K562 (cell line): ENCODE measurements around the gene POP5. TPM values are rescaled to one million over a fixed set of nuclear protein-coding genes. Genes with fewer than 3 reads are reported as not detected.

Experiments
- ARID3B ChIP-seq: fragments of 250-450 bp; sonication (Bioruptor Pico); IDR thresholded peaks from 2 replicates; pipeline ENCODE4 v1.4.0; 2020; ENCODE audit warnings: borderline replicate concordance
- ERF ChIP-seq: fragments of 450-650 bp; formaldehyde crosslinking; IDR thresholded peaks from 2 replicates; pipeline ENCODE4 v1.4.0; 2020; ENCODE audit warnings: mild to moderate bottlenecking, mixed read lengths
- MYC ChIP-seq, 2 experiments: fragments of 250-450 bp in 1 of 2; sonication (Bioruptor Pico) in 1 of 2; IDR thresholded peaks; 2 replicates each; pipeline versions ENCODE4 v1.5.1 to v1.6.1; 2012 to 2021; ENCODE audit warnings: low read depth in 2 of 2, borderline replicate concordance in 1 of 2, improper control_type of control experiment in 1 of 2, low read length in 1 of 2, mild to moderate bottlenecking in 1 of 2, moderate library complexity in 1 of 2
- NFIX ChIP-seq: fragments of 250-450 bp; sonication (Bioruptor Pico); IDR thresholded peaks from 2 replicates; pipeline ENCODE4 v1.4.0; 2020; ENCODE audit warnings: low read depth, mild to moderate bottlenecking, moderate library complexity
- PHTF2 ChIP-seq: fragments of 250-450 bp; sonication (Bioruptor Pico); IDR thresholded peaks from 2 replicates; pipeline ENCODE4 v1.5.0; 2021; ENCODE audit warnings: mild to moderate bottlenecking
- SIRT6 ChIP-seq: IDR thresholded peaks from one replicate; pipeline ENCODE4 v1.6.1; 2012; ENCODE audit warnings: low read depth, mild to moderate bottlenecking, control low read depth, inconsistent platforms, low read length, moderate library complexity
- TAF1 ChIP-seq: IDR thresholded peaks from 2 replicates; pipeline ENCODE4 v1.6.1; 2011; ENCODE audit warnings: mild to moderate bottlenecking, low read length, moderate library complexity; ENCODE audit not compliant: insufficient read depth, control insufficient read depth, severe bottlenecking; ENCODE audit errors: extremely low read depth
- TCF3 ChIP-seq: sonication (generic); formaldehyde crosslinking; IDR thresholded peaks from 2 replicates; pipeline ENCODE4 v1.4.0; 2020; ENCODE audit warnings: mild to moderate bottlenecking, missing genetic modification reagents
- ZNF324 ChIP-seq: fragments of 250-450 bp; sonication (Bioruptor Pico); IDR thresholded peaks from 2 replicates; pipeline ENCODE4 v1.4.0; 2020; ENCODE audit warnings: mild to moderate bottlenecking
- ZNF655 ChIP-seq: fragments of 250-450 bp; sonication (Bioruptor Pico); IDR thresholded peaks from 2 replicates; pipeline ENCODE4 v1.5.0; 2021
- polyA plus RNA-seq, 8 experiments: library from polyadenylated mRNA; depleted of rRNA in 4 of 8; stranded (reverse) in 5 of 8; unstranded in 3 of 8; fragments of >200 nt; fragmentation: Nextera tagmentation in 2 of 8; fragmentation: Illumina TruSeq in 1 of 8; extraction: Ambion mirVana in 2 of 8; extraction: Trizol in 1 of 8; gene quantifications; 2 replicates each; pipeline versions ENCODE4 v1.2.1 to v1.2.3, GENCODE V29; 2011 to 2014; ENCODE audit warnings: inconsistent platforms in 1 of 8, missing spikeins in 1 of 8
- total RNA-seq, 7 experiments: library from RNA; depleted of rRNA in 6 of 7; stranded (reverse); fragments of >200 nt in 6 of 7; fragmentation: Illumina TruSeq in 2 of 7; extraction: Trizol in 2 of 7; gene quantifications; 2 replicates each; pipeline versions ENCODE4 v1.2.1 to v1.2.3, GENCODE V29; 2011 to 2021; ENCODE audit warnings: low replicate concordance in 1 of 7
- TF ChIP-seq, protein P1 (sequence below): IDR thresholded peaks from 2 replicates; pipeline ENCODE4 v1.6.1; 2012; ENCODE audit warnings: low read depth, low read length, improper control_type of control experiment, borderline replicate concordance
- TF ChIP-seq, protein P2 (sequence below): sonication (generic); formaldehyde crosslinking; IDR thresholded peaks from 2 replicates; pipeline ENCODE4 v1.8.1; 2022; ENCODE audit warnings: missing genetic modification reagents
- TF ChIP-seq, protein P3 (sequence below), 2 experiments: IDR thresholded peaks in 1 of 2; conservative IDR thresholded peaks in 1 of 2; 2 replicates each; pipeline ENCODE4 v1.6.1; 2016; ENCODE audit warnings: low read depth in 2 of 2, mild to moderate bottlenecking in 1 of 2, missing compliant biosample characterization in 1 of 2, missing genetic modification characterization in 1 of 2, moderate library complexity in 1 of 2
- TF ChIP-seq, protein P4 (sequence below), 2 experiments: fragments of 200-800 bp in 1 of 2; sonication (Bioruptor generic) in 1 of 2; sonication (generic) in 1 of 2; formaldehyde crosslinking in 1 of 2; IDR thresholded peaks in 1 of 2; conservative IDR thresholded peaks in 1 of 2; 2 replicates each; pipeline versions ENCODE4 v1.5.0 to v1.6.1; 2016 to 2020; ENCODE audit warnings: missing compliant biosample characterization in 1 of 2, missing genetic modification characterization in 1 of 2, missing genetic modification reagents in 1 of 2

POP5 gene
- total and polyA plus RNA-seq, 9 of the 15 experiments (the other 6 are each of a cell fraction or from before 2014, with no cell fraction given): 57.5 to 253 (median 73.8) TPM

GRCh38 chr12:120540445-120540844, 40.8 kb downstream of the POP5 start (continued):
- TF ChIP-seq, protein P1, sequence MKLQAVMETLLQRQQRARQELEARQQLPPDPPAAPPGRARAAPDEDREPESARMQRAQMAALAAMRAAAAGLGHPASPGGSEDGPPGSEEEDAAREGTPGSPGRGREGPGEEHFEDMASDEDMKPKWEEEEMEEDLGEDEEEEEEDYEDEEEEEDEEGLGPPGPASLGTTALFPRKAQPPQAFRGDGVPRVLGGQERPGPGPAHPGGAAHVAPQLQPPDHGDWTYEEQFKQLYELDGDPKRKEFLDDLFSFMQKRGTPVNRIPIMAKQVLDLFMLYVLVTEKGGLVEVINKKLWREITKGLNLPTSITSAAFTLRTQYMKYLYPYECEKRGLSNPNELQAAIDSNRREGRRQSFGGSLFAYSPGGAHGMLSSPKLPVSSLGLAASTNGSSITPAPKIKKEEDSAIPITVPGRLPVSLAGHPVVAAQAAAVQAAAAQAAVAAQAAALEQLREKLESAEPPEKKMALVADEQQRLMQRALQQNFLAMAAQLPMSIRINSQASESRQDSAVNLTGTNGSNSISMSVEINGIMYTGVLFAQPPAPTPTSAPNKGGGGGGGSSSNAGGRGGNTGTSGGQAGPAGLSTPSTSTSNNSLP: peak; percentile 76; the same call in 1 of the 2 replicates
- TF ChIP-seq, protein P2, sequence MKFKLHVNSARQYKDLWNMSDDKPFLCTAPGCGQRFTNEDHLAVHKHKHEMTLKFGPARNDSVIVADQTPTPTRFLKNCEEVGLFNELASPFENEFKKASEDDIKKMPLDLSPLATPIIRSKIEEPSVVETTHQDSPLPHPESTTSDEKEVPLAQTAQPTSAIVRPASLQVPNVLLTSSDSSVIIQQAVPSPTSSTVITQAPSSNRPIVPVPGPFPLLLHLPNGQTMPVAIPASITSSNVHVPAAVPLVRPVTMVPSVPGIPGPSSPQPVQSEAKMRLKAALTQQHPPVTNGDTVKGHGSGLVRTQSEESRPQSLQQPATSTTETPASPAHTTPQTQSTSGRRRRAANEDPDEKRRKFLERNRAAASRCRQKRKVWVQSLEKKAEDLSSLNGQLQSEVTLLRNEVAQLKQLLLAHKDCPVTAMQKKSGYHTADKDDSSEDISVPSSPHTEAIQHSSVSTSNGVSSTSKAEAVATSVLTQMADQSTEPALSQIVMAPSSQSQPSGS: no peak
- TF ChIP-seq, protein P3, sequence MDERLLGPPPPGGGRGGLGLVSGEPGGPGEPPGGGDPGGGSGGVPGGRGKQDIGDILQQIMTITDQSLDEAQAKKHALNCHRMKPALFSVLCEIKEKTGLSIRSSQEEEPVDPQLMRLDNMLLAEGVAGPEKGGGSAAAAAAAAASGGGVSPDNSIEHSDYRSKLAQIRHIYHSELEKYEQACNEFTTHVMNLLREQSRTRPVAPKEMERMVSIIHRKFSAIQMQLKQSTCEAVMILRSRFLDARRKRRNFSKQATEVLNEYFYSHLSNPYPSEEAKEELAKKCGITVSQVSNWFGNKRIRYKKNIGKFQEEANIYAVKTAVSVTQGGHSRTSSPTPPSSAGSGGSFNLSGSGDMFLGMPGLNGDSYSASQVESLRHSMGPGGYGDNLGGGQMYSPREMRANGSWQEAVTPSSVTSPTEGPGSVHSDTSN (CRISPR knock-in tag; IDR thresholded peaks at IDR 0.05; ENCODE audit: low read depth): no peak
- TF ChIP-seq, protein P3 (tag; conservative IDR thresholded peaks at IDR 0.05; ENCODE audit: low read depth): peak; percentile 89
- TF ChIP-seq ERF (CRISPR knock-in tag): no peak
- no peak for TF ChIP-seq ZNF655
- no peak for TF ChIP-seq NFIX (CRISPR knock-in tag)
- no peak for TF ChIP-seq SIRT6
- TF ChIP-seq MYC (IDR thresholded peaks at IDR 0.05; ENCODE audit: low read depth, low read length): peak; percentile 39; the same call in 1 of the 2 replicates
- no peak for TF ChIP-seq MYC (CRISPR knock-in tag; IDR thresholded peaks at IDR 0.05; ENCODE audit: borderline replicate concordance, low read depth)
- TF ChIP-seq TCF3 (CRISPR knock-in tag): peak; percentile 99
- TF ChIP-seq, protein P4, sequence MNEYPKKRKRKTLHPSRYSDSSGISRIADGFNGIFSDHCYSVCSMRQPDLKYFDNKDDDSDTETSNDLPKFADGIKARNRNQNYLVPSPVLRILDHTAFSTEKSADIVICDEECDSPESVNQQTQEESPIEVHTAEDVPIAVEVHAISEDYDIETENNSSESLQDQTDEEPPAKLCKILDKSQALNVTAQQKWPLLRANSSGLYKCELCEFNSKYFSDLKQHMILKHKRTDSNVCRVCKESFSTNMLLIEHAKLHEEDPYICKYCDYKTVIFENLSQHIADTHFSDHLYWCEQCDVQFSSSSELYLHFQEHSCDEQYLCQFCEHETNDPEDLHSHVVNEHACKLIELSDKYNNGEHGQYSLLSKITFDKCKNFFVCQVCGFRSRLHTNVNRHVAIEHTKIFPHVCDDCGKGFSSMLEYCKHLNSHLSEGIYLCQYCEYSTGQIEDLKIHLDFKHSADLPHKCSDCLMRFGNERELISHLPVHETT (CRISPR knock-in tag; conservative IDR thresholded peaks at IDR 0.05 in 1 of 2, IDR thresholded peaks at IDR 0.05 in 1 of 2): peak in 1 of 2 experiments; percentile 92; a peak in 2 of 4 replicates
- TF ChIP-seq ZNF324: no peak
- TF ChIP-seq PHTF2 (CRISPR knock-in tag): no peak
- TF ChIP-seq ARID3B (CRISPR knock-in tag): no peak
- TF ChIP-seq TAF1: no peak
